SK-N-SH (cell line): ENCODE results near the gene STAG2. TPM values are rescaled to one million over a fixed set of nuclear protein-coding genes. Genes with fewer than 3 reads are reported as not detected.

ENCODE experiments used
- CTCF ChIA-PET: fragments of 300-600, 350-600 bp; formaldehyde crosslinking; extraction: SDS; loops from one replicate; lab custom pipeline; 2021; lab: Yijun Ruan, JAX
- POLR2A ChIA-PET: fragments of 350-600 bp; sonication (Branson Sonifier 250); formaldehyde crosslinking; extraction: SDS; loops from one replicate; lab custom pipeline; 2020; ENCODE audit warnings: antibody characterized with exemption, inconsistent platforms; lab: Yijun Ruan, JAX
- DNase-seq: peaks from one replicate; pipeline ENCODE4 v3.0.0; 2012
- H2AFZ ChIP-seq: fragments of 200-600 bp; sonication (generic); 2 replicates; pipeline ENCODE4 v1.8.1; 2016; ENCODE audit warnings: antibody characterized with exemption, mild to moderate bottlenecking, low read depth
- H3F3A ChIP-seq: fragments of 200-600 bp; sonication (generic); replicated peaks from 2 replicates; pipeline ENCODE3; 2016; ENCODE audit warnings: antibody characterized with exemption, mild to moderate bottlenecking; ENCODE audit not compliant: insufficient read depth
- H3K27ac ChIP-seq, 2 experiments: fragments of 200-500 bp in 1 of 2; fragments of 200-600 bp in 1 of 2; sonication (Bioruptor generic) in 1 of 2; sonication (generic), shearing (Covaris generic) in 1 of 2; 2 replicates each; pipeline versions ENCODE4 v1.5.1 to v1.6.1; 2014 to 2016; ENCODE audit warnings: low read depth in 2 of 2, inconsistent platforms in 1 of 2, low read length in 1 of 2, mild to moderate bottlenecking in 1 of 2, mixed read lengths in 1 of 2
- H3K27me3 ChIP-seq: fragments of 200-600 bp; sonication (generic), shearing (Covaris generic); 2 replicates; pipeline ENCODE4 v1.6.1; 2016; ENCODE audit warnings: mixed run types; ENCODE audit not compliant: insufficient read depth
- H3K36me3 ChIP-seq, 2 experiments: fragments of 200-500 bp in 1 of 2; fragments of 200-600 bp in 1 of 2; sonication (Bioruptor generic) in 1 of 2; sonication (generic) in 1 of 2; replicated peaks in 1 of 2; 2 replicates each; pipeline versions ENCODE3 to v1.5.1; 2014 to 2016; ENCODE audit warnings: low read length in 1 of 2, mild to moderate bottlenecking in 1 of 2; ENCODE audit not compliant: insufficient read depth in 2 of 2, control insufficient read depth in 1 of 2
- H3K4me1 ChIP-seq, 2 experiments: fragments of 200-500 bp in 1 of 2; fragments of 200-600 bp in 1 of 2; sonication (Bioruptor generic) in 1 of 2; sonication (generic), shearing (Covaris generic) in 1 of 2; 2 replicates each; pipeline versions ENCODE4 v1.5.1 to v1.6.1; 2014 to 2016; ENCODE audit warnings: low read depth in 1 of 2, low read length in 1 of 2, mixed run types in 1 of 2; ENCODE audit not compliant: insufficient read depth in 2 of 2, control insufficient read depth in 1 of 2
- H3K4me2 ChIP-seq: fragments of 200-600 bp; sonication (generic), shearing (Covaris generic); 2 replicates; pipeline ENCODE4 v1.6.1; 2017; ENCODE audit warnings: mixed run types
- H3K4me3 ChIP-seq, 2 experiments: fragments of 200-500 bp in 1 of 2; fragments of 200-600 bp in 1 of 2; sonication (Bioruptor generic) in 1 of 2; sonication (generic), shearing (Covaris generic) in 1 of 2; 2 replicates each; pipeline versions ENCODE4 v1.5.1 to v1.8.1; 2014 to 2016; ENCODE audit warnings: low read depth in 2 of 2, inconsistent platforms in 1 of 2, low read length in 1 of 2, mild to moderate bottlenecking in 1 of 2, mixed read lengths in 1 of 2, moderate library complexity in 1 of 2
- H3K79me2 ChIP-seq: fragments of 200-600 bp; sonication (generic); 2 replicates; pipeline ENCODE4 v1.8.1; 2017; ENCODE audit warnings: mild to moderate bottlenecking; ENCODE audit not compliant: insufficient read depth
- H3K9ac ChIP-seq: fragments of 200-600 bp; sonication (generic); 2 replicates; pipeline ENCODE4 v1.6.1; 2017; ENCODE audit warnings: mixed run types
- H3K9me2 ChIP-seq: fragments of 200-600 bp; sonication (generic); 2 replicates; pipeline ENCODE4 v1.6.1; 2017; ENCODE audit warnings: mixed run types
- H3K9me3 ChIP-seq: fragments of 200-600 bp; sonication (generic); 2 replicates; pipeline ENCODE4 v1.6.1; 2017; ENCODE audit warnings: mixed run types, mild to moderate bottlenecking, moderate library complexity
- H4K20me1 ChIP-seq: fragments of 200-600 bp; sonication (generic); 2 replicates; pipeline ENCODE4 v1.6.1; 2017; ENCODE audit warnings: mild to moderate bottlenecking, mixed run types; ENCODE audit not compliant: insufficient read depth
- ELF1 ChIP-seq: IDR thresholded peaks from 2 replicates; pipeline ENCODE4 v1.4.0; 2012
- EP300 ChIP-seq, 2 experiments: IDR thresholded peaks; 2 replicates each; pipeline versions ENCODE4 v1.4.0 to v1.6.1; 2012; ENCODE audit warnings: borderline replicate concordance in 1 of 2, low read depth in 1 of 2, low read length in 1 of 2
- EZH2phosphoT487 ChIP-seq: fragments of 200-600 bp; sonication (generic); IDR thresholded peaks from 2 replicates; pipeline ENCODE4 v1.6.1; 2017; ENCODE audit warnings: low read depth, mixed run types, mild to moderate bottlenecking, antibody characterized with exemption, moderate library complexity, borderline replicate concordance
- NFIC ChIP-seq: IDR thresholded peaks from 2 replicates; pipeline ENCODE4 v1.4.0; 2012; ENCODE audit warnings: borderline replicate concordance
- RFX5 ChIP-seq: IDR thresholded peaks from 2 replicates; pipeline ENCODE4 v1.6.1; 2012; ENCODE audit warnings: mild to moderate bottlenecking, improper control_type of control experiment, low read length
- RXRA ChIP-seq: IDR thresholded peaks from 2 replicates; pipeline ENCODE4 v1.4.0; 2012; ENCODE audit warnings: low read depth, mild to moderate bottlenecking, borderline replicate concordance
- SIN3A ChIP-seq: IDR thresholded peaks from 2 replicates; pipeline ENCODE4 v1.6.1; 2012; ENCODE audit warnings: low read depth, mild to moderate bottlenecking, low read length, moderate library complexity, borderline replicate concordance
- TAF1 ChIP-seq: IDR thresholded peaks from 2 replicates; pipeline ENCODE4 v1.6.1; 2012; ENCODE audit warnings: low read depth, mild to moderate bottlenecking, low read length, moderate library complexity, borderline replicate concordance
- TCF12 ChIP-seq: IDR thresholded peaks from 2 replicates; pipeline ENCODE4 v1.4.0; 2012
- WGBS: methylation state at CpG from one replicate; pipeline ENCODE4 v1.1.6; 2017; ENCODE audit warnings: low lambda C conversion rate; 5-methylcytosine and 5-hydroxymethylcytosine counted together
- polyA plus RNA-seq, 3 experiments: library from polyadenylated mRNA; depleted of rRNA; stranded (reverse); fragments of >200 nt; gene quantifications; 2 replicates each; pipeline ENCODE4 v1.2.3, GENCODE V29; 2012
- TF ChIP-seq, protein P1 (sequence below): IDR thresholded peaks from 2 replicates; pipeline ENCODE4 v1.4.0; 2012; ENCODE audit warnings: low read depth, borderline replicate concordance
- TF ChIP-seq, protein P2 (sequence below): IDR thresholded peaks from 2 replicates; pipeline ENCODE4 v1.6.1; 2012; ENCODE audit warnings: mild to moderate bottlenecking, low read depth, low read length, moderate library complexity

Gene STAG2
- polyA plus RNA-seq, 1 of the 3 experiments (the other 2 are of a cell fraction), result 11.3 TPM

DNA sequence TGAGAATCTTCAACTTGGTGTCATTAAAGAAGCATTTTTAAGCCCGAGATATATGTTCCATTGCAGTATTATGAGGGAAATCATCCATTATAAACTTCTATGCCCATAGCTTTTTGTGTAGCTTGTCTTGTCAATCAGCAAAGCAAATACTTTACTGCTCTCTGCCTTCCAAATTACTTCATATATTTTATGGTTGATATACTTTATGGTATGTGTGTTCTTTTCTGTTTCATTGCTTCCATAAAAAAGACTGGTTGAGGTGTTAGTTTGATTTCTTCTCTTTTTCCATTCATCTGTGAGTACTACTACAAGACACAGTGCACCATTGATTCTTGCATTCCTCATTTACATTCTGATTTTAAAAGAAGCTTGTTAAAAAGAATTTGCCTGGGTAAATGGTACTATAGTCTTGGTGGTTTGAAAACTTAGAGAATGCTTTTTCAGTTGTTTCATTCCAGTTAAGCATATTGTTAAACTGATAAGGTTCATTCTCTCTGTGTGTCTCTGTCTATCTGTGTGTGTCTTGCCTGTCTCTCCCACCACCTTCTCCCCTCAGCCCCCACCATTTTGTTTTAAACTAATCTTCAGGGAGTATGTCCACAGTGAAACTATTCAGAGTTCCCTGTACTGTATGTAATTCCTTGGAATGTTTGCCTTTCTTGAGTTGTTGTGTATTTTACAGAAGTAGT lies 27.1 kb downstream of the STAG2 start:
- H3F3A ChIP-seq, result peaks cover 4% of the 10 kb centered on the region
- no peak overlapping the region for H2AFZ ChIP-seq
- peaks cover 93% of the 10 kb centered on the region for H3K79me2 ChIP-seq
- H3K36me3 ChIP-seq, result no peaks in the 10 kb centered on the region
- ChIA-PET POLR2A (no interaction called here), CTCF (no interaction called here)
- H3K4me1 ChIP-seq, result no peaks in the 10 kb centered on the region
- no peak overlapping the region for H3K9ac ChIP-seq
- TF ChIP-seq EZH2phosphoT487 (no peak), SIN3A (no peak), TCF12 (no peak), EP300 (IDR thresholded peaks at IDR 0.05; ENCODE audit: borderline replicate concordance in 1 of 2, low read depth in 1 of 2, low read length in 1 of 2) (no peak)
- TF ChIP-seq, protein P1, sequence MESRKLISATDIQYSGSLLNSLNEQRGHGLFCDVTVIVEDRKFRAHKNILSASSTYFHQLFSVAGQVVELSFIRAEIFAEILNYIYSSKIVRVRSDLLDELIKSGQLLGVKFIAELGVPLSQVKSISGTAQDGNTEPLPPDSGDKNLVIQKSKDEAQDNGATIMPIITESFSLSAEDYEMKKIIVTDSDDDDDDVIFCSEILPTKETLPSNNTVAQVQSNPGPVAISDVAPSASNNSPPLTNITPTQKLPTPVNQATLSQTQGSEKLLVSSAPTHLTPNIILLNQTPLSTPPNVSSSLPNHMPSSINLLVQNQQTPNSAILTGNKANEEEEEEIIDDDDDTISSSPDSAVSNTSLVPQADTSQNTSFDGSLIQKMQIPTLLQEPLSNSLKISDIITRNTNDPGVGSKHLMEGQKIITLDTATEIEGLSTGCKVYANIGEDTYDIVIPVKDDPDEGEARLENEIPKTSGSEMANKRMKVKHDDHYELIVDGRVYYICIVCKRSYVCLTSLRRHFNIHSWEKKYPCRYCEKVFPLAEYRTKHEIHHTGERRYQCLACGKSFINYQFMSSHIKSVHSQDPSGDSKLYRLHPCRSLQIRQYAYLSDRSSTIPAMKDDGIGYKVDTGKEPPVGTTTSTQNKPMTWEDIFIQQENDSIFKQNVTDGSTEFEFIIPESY, result no peak
- TF ChIP-seq, protein P2, sequence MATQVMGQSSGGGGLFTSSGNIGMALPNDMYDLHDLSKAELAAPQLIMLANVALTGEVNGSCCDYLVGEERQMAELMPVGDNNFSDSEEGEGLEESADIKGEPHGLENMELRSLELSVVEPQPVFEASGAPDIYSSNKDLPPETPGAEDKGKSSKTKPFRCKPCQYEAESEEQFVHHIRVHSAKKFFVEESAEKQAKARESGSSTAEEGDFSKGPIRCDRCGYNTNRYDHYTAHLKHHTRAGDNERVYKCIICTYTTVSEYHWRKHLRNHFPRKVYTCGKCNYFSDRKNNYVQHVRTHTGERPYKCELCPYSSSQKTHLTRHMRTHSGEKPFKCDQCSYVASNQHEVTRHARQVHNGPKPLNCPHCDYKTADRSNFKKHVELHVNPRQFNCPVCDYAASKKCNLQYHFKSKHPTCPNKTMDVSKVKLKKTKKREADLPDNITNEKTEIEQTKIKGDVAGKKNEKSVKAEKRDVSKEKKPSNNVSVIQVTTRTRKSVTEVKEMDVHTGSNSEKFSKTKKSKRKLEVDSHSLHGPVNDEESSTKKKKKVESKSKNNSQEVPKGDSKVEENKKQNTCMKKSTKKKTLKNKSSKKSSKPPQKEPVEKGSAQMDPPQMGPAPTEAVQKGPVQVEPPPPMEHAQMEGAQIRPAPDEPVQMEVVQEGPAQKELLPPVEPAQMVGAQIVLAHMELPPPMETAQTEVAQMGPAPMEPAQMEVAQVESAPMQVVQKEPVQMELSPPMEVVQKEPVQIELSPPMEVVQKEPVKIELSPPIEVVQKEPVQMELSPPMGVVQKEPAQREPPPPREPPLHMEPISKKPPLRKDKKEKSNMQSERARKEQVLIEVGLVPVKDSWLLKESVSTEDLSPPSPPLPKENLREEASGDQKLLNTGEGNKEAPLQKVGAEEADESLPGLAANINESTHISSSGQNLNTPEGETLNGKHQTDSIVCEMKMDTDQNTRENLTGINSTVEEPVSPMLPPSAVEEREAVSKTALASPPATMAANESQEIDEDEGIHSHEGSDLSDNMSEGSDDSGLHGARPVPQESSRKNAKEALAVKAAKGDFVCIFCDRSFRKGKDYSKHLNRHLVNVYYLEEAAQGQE, result no peak
- H4K20me1 ChIP-seq, result peaks cover 61% of the 10 kb centered on the region
- no peak overlapping the region for H3K4me3 ChIP-seq
- no peak for DNase-seq
- no peak overlapping the region for H3K27ac ChIP-seq
- WGBS, result 50% methylated on average over 1 of the region's 1 CpG
- H3K9me2 ChIP-seq, result no peaks in the 10 kb centered on the region
- no peak overlapping the region for H3K4me2 ChIP-seq
- H3K27me3 ChIP-seq, result no peaks in the 10 kb centered on the region
- H3K9me3 ChIP-seq, result no peaks in the 10 kb centered on the region

DNA sequence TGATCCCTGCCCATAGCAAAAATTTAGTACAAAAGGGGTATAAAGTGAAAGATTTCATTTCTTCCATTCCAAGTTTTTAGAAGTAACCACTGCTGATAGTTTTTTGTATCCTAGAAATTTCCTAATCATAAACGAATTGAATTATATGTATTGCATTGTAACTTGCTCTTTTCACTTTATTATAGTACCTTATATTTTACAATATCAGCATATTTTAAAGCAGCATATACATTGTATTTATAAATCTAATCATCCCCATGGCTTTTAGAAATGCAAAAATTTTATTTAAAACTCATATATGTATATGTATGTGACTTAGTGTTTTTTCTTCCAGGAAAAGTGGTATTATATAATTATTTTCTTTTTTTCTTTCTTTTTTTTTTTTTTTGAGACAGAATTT lies 27.7 kb downstream of the STAG2 start:
- Histone ChIP-seq H3K27me3 (no peaks in the 10 kb centered on the region), H3F3A (peaks cover 4% of the 10 kb centered on the region), H3K4me1 (no peaks in the 10 kb centered on the region), H3K9me2 (no peaks in the 10 kb centered on the region), H3K36me3 (no peaks in the 10 kb centered on the region), H3K79me2 (peaks cover 94% of the 10 kb centered on the region), H3K4me3 (no peak overlapping the region), H3K27ac (no peak overlapping the region), H3K4me2 (no peak overlapping the region), H3K9me3 (no peaks in the 10 kb centered on the region), H3K9ac (no peak overlapping the region), H4K20me1 (peaks cover 64% of the 10 kb centered on the region), H2AFZ (no peak overlapping the region)
- 44% methylated on average over 1 of the region's 1 CpG for WGBS
- DNase-seq, result no peak
- CTCF ChIA-PET, result no interaction called here
- TF ChIP-seq RFX5 (no peak), RXRA (no peak), ELF1 (no peak), SIN3A (no peak), TAF1 (no peak), NFIC (no peak), TCF12 (no peak)
- POLR2A ChIA-PET, result no interaction called here
